ENCODE results near the gene HDLBP. TPM values are rescaled to one million over a fixed set of nuclear protein-coding genes. Genes with fewer than 3 reads are reported as not detected.
"Not testable (repeated sequence)": the region's sequence is repeated elsewhere in the genome, so short reads cannot be mapped to it uniquely, and the experiment has no call there.

HDLBP gene
- total and polyA plus RNA-seq, 10 of the 15 experiments (the other 5 are each of a cell fraction or from before 2014, with no cell fraction given), result 19.5 to 383 (median 249) TPM

GRCh38 chr2:241320394-241320793, 4.9 kb upstream of the HDLBP start (continued):
- TF ChIP-seq NKRF (conservative IDR thresholded peaks at IDR 0.05) (no peak), CREB1 (IDR thresholded peaks at IDR 0.05; ENCODE audit: low read depth) (no peak), ETV6 (conservative IDR thresholded peaks at IDR 0.05 in 1 of 2, IDR thresholded peaks at IDR 0.05 in 1 of 2; ENCODE audit: borderline replicate concordance in 1 of 2, low read depth in 1 of 2) (no peak)

- FAIRE-seq; H3K27ac ChIP-seq (ENCODE audit: control insufficient read depth, insufficient read depth); H3K27me3 ChIP-seq (replicated peaks in 1 of 2; ENCODE audit: control insufficient read depth in 2 of 2, insufficient read depth in 2 of 2, low read length in 1 of 2); H3K9ac ChIP-seq (ENCODE audit: control insufficient read depth, insufficient read depth, low read length); in situ Hi-C loops (cut with MboI); H3K36me3 ChIP-seq (ENCODE audit: control insufficient read depth in 2 of 2, insufficient read depth in 2 of 2, low read length in 1 of 2); H4K20me1 ChIP-seq (ENCODE audit: control insufficient read depth, insufficient read depth); DNase-seq (ENCODE audit: low read depth, low spot score); H2AFZ ChIP-seq (ENCODE audit: control insufficient read depth, low read depth, low read length); BruUV-seq (replicated peaks); H3K9me3 ChIP-seq (replicated peaks; ENCODE audit: control insufficient read depth, insufficient read depth, low read length); ATAC-seq: not testable (repeated sequence)
- Histone ChIP-seq H3K4me1 (ENCODE audit: control insufficient read depth, insufficient read depth, low read length) (peaks cover 20% of the 10 kb centered on the region), H3K4me2 (ENCODE audit: control insufficient read depth, insufficient read depth) (peak overlapping the region; percentile 90), H3K79me2 (ENCODE audit: control insufficient read depth, insufficient read depth, low read length) (peaks cover 93% of the 10 kb centered on the region), H3K4me3 (peak overlapping the region; percentile 63)
- ChIA-PET SMC1A (ENCODE audit: uncharacterized antibody, unreplicated experiment) (interaction anchor here (0.7 to 3.4 kb wide), 7 partner anchors 13 to 73 kb away, joined by 3 to 13 read pairs (median 4); no protein-coding TSS in a partner anchor), POLR2A (interaction anchor here (0.8 to 1.9 kb wide), 7 partner anchors 9 to 567 kb away, joined by 3 to 5 read pairs (median 4); no protein-coding TSS in a partner anchor), CTCF (interaction anchor here (0.8 to 3.6 kb wide), 6 partner anchors 16 to 100 kb away, joined by 4 to 23 read pairs (median 4); no protein-coding TSS in a partner anchor), RAD21 (ENCODE audit: unreplicated experiment) (interaction anchor here (0.9 to 2.1 kb wide), 8 partner anchors 11 to 240 kb away, joined by 3 to 15 read pairs (median 3); no protein-coding TSS in a partner anchor)
- intact Hi-C loops (cut with micrococcal nuclease; ENCODE audit: unreplicated experiment), result loop anchor here (5.0 kb wide), 2 partner anchors 73 to 217 kb away; partner anchors contain the start of gene MTERF4
- WGBS (ENCODE audit: insufficient coverage, insufficient replicate concordance, low lambda C conversion rate, missing lambda C conversion rate), result 73% methylated on average over 6 of the region's 6 CpGs
Measured at GRCh38 chr2:241318830-241319229, 3.4 kb upstream of the HDLBP start.

Data from GM12878 (cell line).